Measurements from ENCODE around the gene CTDP1.

GRCh38 chr18:79650959-79651358, 28.6 kb upstream of the CTDP1 start:
- TF ChIP-seq CTCF (conservative IDR thresholded peaks at IDR 0.05; ENCODE audit: low read length) (no peak), EZH2phosphoT487 (IDR thresholded peaks at IDR 0.05; ENCODE audit: borderline replicate concordance, low read depth, low read length) (no peak)
